Suprapubic skin (tissue), 4 donors: ENCODE results near the gene ARHGAP42. TPM values are rescaled to one million over a fixed set of nuclear protein-coding genes. Genes with fewer than 3 reads are reported as not detected.
A peak's percentile ranks its signal among the peaks of the same experiment; 100 is the strongest.

Experiments
- DNase-seq, 2 donors: peaks; one replicate each; pipeline ENCODE4 v3.0.0-alpha.2; 2019; ENCODE audit warnings: low spot score in 2 of 2
- H3K27ac ChIP-seq: fragments of 200-600 bp; sonication (generic); one replicate; pipeline ENCODE4 v1.5.1; 2019
- H3K27me3 ChIP-seq: fragments of 200-600 bp; sonication (generic); one replicate; pipeline ENCODE4 v1.5.1; 2019
- H3K36me3 ChIP-seq: fragments of 200-600 bp; sonication (generic); one replicate; pipeline ENCODE4 v1.5.1; 2019
- H3K4me1 ChIP-seq: fragments of 200-600 bp; sonication (generic); one replicate; pipeline ENCODE4 v1.5.1; 2019
- H3K4me3 ChIP-seq: fragments of 200-600 bp; sonication (generic); one replicate; pipeline ENCODE4 v1.5.1; 2019; ENCODE audit warnings: mild to moderate bottlenecking
- H3K9me3 ChIP-seq: fragments of 200-600 bp; sonication (generic); one replicate; pipeline ENCODE4 v1.5.1; 2019
- CTCF ChIP-seq, 2 donors: fragments of 200-600 bp in 1 of 2; fragments of 450-650 bp in 1 of 2; sonication (generic) in 1 of 2; IDR thresholded peaks; one replicate each; pipeline ENCODE4 v1.5.1; 2016 to 2019; ENCODE audit warnings: antibody characterized with exemption in 2 of 2, mild to moderate bottlenecking in 1 of 2, moderate library complexity in 1 of 2
- EP300 ChIP-seq: sonication (generic); formaldehyde crosslinking; IDR thresholded peaks from one replicate; pipeline ENCODE4 v1.6.1; 2017; ENCODE audit warnings: antibody characterized with exemption
- POLR2A ChIP-seq, 2 donors: fragments of 450-650 bp; IDR thresholded peaks; one replicate each; pipeline ENCODE4 v1.6.1; 2017; ENCODE audit warnings: antibody characterized with exemption in 2 of 2, mild to moderate bottlenecking in 2 of 2, moderate library complexity in 2 of 2
- POLR2AphosphoS5 ChIP-seq, 3 donors: sonication (generic); formaldehyde crosslinking; IDR thresholded peaks; one replicate each; pipeline ENCODE4 v1.6.1; 2017; ENCODE audit warnings: antibody characterized with exemption in 3 of 3
- WGBS: methylation state at CpG from one replicate; pipeline ENCODE4 v1.1.5; 2018; 5-methylcytosine and 5-hydroxymethylcytosine counted together
- total RNA-seq, 4 donors: library from RNA; depleted of rRNA; stranded (reverse); fragments of >200 nt; gene quantifications; one replicate each; pipeline ENCODE4 v1.1.0, GENCODE V29; 2016

Gene ARHGAP42
- total RNA-seq, 4 donors from 2014 or later, result 12.4 to 18.4 (median 14.4) TPM

- H3K4me3 ChIP-seq, result no peak overlapping the region
- peaks cover 24% of the 10 kb centered on the region for H3K4me1 ChIP-seq
- peaks cover 7% of the 10 kb centered on the region for H3K9me3 ChIP-seq
- H3K27ac ChIP-seq, result peak overlapping the region; percentile 38
- H3K36me3 ChIP-seq, result no peaks in the 10 kb centered on the region
- 79% methylated on average over 5 of the region's 5 CpGs for WGBS
- DNase-seq, result no peak
- no peaks in the 10 kb centered on the region for H3K27me3 ChIP-seq
- TF ChIP-seq POLR2AphosphoS5 (IDR thresholded peaks at IDR 0.05) (no peak), POLR2A (IDR thresholded peaks at IDR 0.05) (no peak), EP300 (no peak), CTCF (IDR thresholded peaks at IDR 0.05) (no peak)
Measured at GRCh38 chr11:100752371-100753171, 65.5 kb downstream of the ARHGAP42 start.

GRCh38 chr11:100753172-100753543 is 66.1 kb downstream of the ARHGAP42 start:
- Histone ChIP-seq H3K27me3 (no peaks in the 10 kb centered on the region), H3K4me3 (no peak overlapping the region), H3K9me3 (peaks cover 7% of the 10 kb centered on the region), H3K36me3 (no peaks in the 10 kb centered on the region), H3K27ac (peak overlapping the region; percentile 38), H3K4me1 (peaks cover 24% of the 10 kb centered on the region)
- DNase-seq, result no peak
- TF ChIP-seq POLR2A (IDR thresholded peaks at IDR 0.05) (no peak), CTCF (IDR thresholded peaks at IDR 0.05) (no peak), POLR2AphosphoS5 (IDR thresholded peaks at IDR 0.05) (no peak), EP300 (no peak)
- WGBS, result 57% methylated on average over 3 of the region's 4 CpGs

- H3K36me3 ChIP-seq, result no peaks in the 10 kb centered on the region
- TF ChIP-seq CTCF (IDR thresholded peaks at IDR 0.05), result no peak
- TF ChIP-seq EP300, result no peak
- no peak for TF ChIP-seq POLR2AphosphoS5 (IDR thresholded peaks at IDR 0.05)
- TF ChIP-seq POLR2A (IDR thresholded peaks at IDR 0.05), result no peak
- H3K4me3 ChIP-seq, result no peak overlapping the region
- no peak for DNase-seq
- H3K4me1 ChIP-seq, result peaks cover 24% of the 10 kb centered on the region
- no peaks in the 10 kb centered on the region for H3K27me3 ChIP-seq
- peak overlapping the region; percentile 38 for H3K27ac ChIP-seq
- WGBS, result 60% methylated on average over 4 of the region's 4 CpGs
- peaks cover 7% of the 10 kb centered on the region for H3K9me3 ChIP-seq
Measured at GRCh38 chr11:100753571-100753970, 66.5 kb downstream of the ARHGAP42 start.

- H3K4me3 ChIP-seq, result no peak overlapping the region
- no peaks in the 10 kb centered on the region for H3K9me3 ChIP-seq
- no peak for TF ChIP-seq CTCF (IDR thresholded peaks at IDR 0.05)
- no peak for TF ChIP-seq EP300
- TF ChIP-seq POLR2A (IDR thresholded peaks at IDR 0.05), result no peak
- no peak for TF ChIP-seq POLR2AphosphoS5 (IDR thresholded peaks at IDR 0.05)
- H3K27me3 ChIP-seq, result no peaks in the 10 kb centered on the region
- H3K4me1 ChIP-seq, result peaks cover 24% of the 10 kb centered on the region
- no peak for DNase-seq
- H3K27ac ChIP-seq, result no peak overlapping the region
- no peaks in the 10 kb centered on the region for H3K36me3 ChIP-seq
- WGBS, result 32% methylated on average over 2 of the region's 2 CpGs
Measured at GRCh38 chr11:100756559-100756958, 69.5 kb downstream of the ARHGAP42 start.

- WGBS, result 66% methylated on average over 1 of the region's 1 CpG
- Histone ChIP-seq H3K36me3 (no peaks in the 10 kb centered on the region), H3K27ac (no peak overlapping the region), H3K4me3 (no peak overlapping the region), H3K9me3 (no peaks in the 10 kb centered on the region), H3K4me1 (peaks cover 15% of the 10 kb centered on the region), H3K27me3 (no peaks in the 10 kb centered on the region)
- TF ChIP-seq EP300, result no peak
- TF ChIP-seq CTCF (IDR thresholded peaks at IDR 0.05), result no peak
- TF ChIP-seq POLR2A (IDR thresholded peaks at IDR 0.05), result no peak
- no peak for TF ChIP-seq POLR2AphosphoS5 (IDR thresholded peaks at IDR 0.05)
- no peak for DNase-seq
Measured at GRCh38 chr11:100757646-100758045, 70.6 kb downstream of the ARHGAP42 start.
